Hematopoietic multipotent progenitor cell treated with erythropoietin and hydrocortisone succinate and interleukin-3 and kit ligand, for 17 days (in vitro differentiated cells): ENCODE results near the gene PKP3.
"Not testable (repeated sequence)": the region's sequence is repeated elsewhere in the genome, so short reads cannot be mapped to it uniquely, and the experiment has no call there.

Source experiments
- DNase-seq: peaks from one replicate; pipeline ENCODE4 v3.0.0-alpha.2; 2015; ENCODE audit warnings: low spot score

The PKP3 gene, protein sequence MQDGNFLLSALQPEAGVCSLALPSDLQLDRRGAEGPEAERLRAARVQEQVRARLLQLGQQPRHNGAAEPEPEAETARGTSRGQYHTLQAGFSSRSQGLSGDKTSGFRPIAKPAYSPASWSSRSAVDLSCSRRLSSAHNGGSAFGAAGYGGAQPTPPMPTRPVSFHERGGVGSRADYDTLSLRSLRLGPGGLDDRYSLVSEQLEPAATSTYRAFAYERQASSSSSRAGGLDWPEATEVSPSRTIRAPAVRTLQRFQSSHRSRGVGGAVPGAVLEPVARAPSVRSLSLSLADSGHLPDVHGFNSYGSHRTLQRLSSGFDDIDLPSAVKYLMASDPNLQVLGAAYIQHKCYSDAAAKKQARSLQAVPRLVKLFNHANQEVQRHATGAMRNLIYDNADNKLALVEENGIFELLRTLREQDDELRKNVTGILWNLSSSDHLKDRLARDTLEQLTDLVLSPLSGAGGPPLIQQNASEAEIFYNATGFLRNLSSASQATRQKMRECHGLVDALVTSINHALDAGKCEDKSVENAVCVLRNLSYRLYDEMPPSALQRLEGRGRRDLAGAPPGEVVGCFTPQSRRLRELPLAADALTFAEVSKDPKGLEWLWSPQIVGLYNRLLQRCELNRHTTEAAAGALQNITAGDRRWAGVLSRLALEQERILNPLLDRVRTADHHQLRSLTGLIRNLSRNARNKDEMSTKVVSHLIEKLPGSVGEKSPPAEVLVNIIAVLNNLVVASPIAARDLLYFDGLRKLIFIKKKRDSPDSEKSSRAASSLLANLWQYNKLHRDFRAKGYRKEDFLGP

GRCh38 chr11:394034-394857 lies at the start of gene PKP3:
Gene PKP3, plus strand, starts transcription at chr11:394209. Its CDS starts 84 bp downstream, at chr11:394293.
- DNase-seq = no peak

GRCh38 chr11:344836-345578 lies 49.0 kb upstream of the PKP3 start:
- DNase-seq = no peak

GRCh38 chr11:346529-346928 lies 47.5 kb upstream of the PKP3 start:
- no peak for DNase-seq

- not testable (repeated sequence) for DNase-seq
These were observed 44.6 kb upstream of the PKP3 start for GRCh38 chr11:349270-349954.

GRCh38 chr11:350033-350722 lies 43.8 kb upstream of the PKP3 start:
- not testable (repeated sequence) for DNase-seq

DNA sequence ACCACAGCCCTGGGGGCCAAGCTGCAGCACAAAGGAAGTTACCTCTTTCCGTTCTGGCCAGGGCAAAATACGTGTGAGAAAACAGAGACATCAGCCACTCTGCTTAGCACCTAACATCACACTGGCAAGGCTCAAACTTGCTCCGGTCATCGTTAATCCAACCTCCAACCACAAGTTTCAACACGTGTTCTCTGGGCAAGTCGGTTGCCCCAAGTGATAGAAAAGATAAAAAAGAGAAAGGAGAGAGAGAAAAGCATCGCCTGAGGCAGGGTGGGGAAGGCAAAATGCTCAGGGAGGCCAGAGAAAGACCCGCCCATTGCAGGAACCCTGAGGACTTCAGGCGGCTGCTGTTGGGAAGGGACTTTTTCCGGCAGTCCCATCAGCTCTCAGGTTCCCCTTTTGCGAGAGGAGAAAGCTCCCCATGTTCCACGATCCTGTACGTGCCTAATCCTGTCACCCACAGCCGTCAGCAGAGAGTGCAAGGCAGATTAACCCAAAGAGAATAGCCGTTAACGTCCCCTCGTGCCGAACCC lies 43.2 kb upstream of the PKP3 start:
- DNase-seq = no peak

GRCh38 chr11:351411-351810 lies 42.6 kb upstream of the PKP3 start:
- no peak for DNase-seq

DNA sequence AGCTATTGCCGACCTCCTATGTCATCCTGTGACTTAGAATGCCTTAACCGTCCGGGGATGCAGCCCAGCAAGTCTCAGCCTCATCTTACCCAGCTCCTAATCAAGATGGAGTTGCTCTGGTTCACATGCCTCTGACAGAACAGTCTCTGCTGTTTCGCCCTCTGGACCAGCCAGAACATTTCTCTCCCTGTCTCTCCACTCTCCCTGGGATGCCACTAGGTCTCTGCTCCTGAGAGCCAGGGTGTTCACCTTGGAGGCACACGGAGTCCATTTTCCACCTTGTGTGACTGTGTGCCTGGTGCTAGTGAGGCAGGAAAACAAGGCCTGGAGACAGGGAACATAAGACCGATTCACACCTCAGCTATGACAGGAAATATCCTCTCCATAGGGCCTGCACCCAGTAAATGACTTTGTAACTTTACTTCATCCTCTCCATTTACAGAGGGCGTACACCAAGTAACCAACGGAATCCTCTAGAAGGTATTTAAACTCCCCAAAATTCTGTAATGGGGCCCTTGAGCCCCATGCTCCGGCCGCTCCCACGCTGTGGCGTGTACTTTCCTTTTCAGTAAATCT lies 41.5 kb upstream of the PKP3 start:
- DNase-seq = no peak

- DNase-seq = no peak
These were observed 40.7 kb upstream of the PKP3 start for GRCh38 chr11:353179-353873.

DNA sequence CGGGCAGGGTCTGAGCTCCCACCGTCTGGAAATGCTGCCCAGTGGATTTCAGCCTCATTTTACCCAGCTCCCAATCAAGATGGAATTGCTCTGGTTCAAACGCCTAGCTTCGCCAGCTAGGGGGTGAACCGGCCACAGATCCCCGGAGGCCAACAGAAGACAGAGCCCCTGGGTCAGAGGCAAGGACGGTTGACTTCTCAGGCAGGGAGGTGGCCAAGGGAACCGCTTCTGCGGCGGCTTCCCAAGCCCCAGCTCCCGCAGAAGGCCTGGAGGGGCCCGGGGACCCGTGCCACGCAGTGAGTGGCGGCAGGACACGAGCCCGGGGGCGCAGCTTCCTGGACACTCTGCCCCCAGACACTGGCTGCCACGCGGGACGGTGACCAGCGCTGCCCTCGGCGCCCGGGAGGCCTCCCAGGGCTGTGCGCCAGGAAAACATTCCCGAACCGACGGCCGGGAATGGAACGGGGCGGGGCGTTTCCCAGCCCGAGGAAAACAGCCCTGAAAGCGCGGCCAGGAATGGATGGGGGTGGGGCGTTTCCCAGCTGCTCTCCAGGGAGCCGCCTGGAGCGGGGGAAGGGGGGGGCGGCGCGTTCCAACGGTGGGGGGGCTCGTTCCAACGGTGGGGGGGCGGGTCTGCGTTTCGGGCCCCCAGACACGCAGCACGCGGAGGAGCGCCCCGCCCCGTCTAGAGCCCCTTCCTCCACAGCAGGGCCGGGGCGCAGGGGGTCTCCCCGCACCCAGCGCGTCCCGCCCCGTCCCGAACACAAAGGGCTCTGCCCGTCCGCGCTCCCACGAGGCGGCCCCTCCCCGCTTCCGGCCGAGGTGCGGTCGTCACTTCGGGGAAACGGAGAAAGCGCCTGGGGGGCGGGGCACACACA lies 38.2 kb upstream of the PKP3 start:
- DNase-seq = no peak

DNA sequence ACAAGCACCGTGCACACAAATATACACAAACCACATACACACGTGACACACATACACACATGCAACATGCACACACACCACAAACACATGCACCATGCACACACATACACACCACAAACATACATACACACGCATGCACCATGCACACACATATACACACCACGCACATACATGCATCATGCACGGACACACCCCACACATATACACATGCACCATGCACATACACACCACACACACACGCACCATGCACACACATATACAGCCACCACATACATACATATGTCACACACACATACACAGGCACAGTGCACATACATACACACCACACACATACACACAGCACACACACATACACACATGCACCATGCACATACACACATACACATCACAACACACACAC lies 37.4 kb upstream of the PKP3 start:
- no peak for DNase-seq

- DNase-seq = no peak
These were observed 36.4 kb upstream of the PKP3 start for GRCh38 chr11:357582-357981.

GRCh38 chr11:358129-358800 lies 35.7 kb upstream of the PKP3 start:
- DNase-seq = no peak

- no peak for DNase-seq
These were observed 34.8 kb upstream of the PKP3 start for GRCh38 chr11:359181-359714.

- no peak for DNase-seq
These were observed 33.4 kb upstream of the PKP3 start for GRCh38 chr11:360326-361280.
